HG02840 (cell line): ENCODE data around the gene SPNS2.

Source experiments
- ATAC-seq: cut with Tn5 transposase; IDR thresholded peaks from one replicate; pipeline ENCODE4 v1.9.1; 2021; ENCODE audit warnings: mild to moderate bottlenecking, moderate library complexity, moderate number of reproducible peaks; ENCODE audit not compliant: unreplicated experiment, low FRiP score

The SPNS2 gene

GRCh38 chr17:4547118-4547906 lies 48.6 kb downstream of the SPNS2 start:
- no peak for ATAC-seq

DNA sequence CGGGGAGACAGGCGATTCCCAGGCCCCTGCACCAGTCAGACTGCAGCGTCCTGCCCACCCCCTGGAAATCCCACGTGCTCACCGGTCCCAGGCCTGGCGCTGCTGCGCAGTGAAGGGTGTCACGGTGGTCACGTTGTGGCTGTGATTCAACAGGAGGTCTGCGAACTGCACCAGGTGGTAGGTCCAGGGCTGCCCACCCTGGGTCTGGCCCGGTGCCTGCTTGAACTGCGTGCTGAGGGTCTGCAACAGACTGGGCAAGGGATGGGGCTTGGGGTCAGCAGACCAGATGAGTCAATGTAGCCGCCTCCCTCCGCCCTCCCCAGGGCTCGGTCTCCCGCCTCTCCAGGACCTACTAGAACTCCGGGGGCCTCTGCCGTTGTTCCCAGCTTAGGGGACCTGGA lies 49.4 kb downstream of the SPNS2 start:
- no peak for ATAC-seq

DNA sequence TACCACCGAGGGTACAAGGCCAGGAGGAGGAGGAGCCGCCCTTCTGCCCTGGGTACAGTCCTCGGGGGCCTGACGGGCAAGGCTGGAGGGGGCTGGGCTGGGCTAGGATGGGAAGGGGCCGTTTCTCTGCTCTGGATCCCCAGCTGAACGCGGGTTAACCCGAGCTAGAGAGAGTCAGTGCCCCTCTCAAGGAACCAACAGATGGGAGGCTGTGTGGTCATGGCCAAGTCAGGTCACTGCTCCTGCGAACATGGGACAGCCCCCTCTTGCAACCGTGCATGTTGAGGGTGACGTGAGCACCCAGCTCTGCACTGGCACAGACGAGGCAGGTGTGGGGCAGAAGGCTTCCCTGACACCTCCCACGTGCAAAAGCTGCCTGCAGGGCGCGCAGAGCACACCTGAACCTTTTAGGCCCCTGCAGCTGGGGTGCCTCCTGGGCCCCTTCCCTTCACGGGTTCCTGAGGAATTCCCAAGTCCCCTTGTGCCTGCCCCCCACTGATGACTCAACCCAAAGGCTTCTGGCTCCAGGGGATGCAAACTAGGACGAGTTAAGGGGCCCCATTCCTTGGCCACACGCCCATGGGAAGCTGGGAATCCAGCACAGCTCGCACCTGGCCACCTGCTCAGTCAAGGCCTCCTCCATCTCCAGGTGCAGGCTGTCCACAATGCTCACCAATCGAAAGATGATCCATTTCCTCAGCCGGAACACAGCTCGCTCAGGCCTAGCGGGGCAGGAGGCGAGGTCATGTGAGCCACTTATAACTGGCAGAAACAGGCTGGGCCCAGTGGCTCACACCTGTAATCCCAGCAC lies 50.2 kb downstream of the SPNS2 start:
- no peak for ATAC-seq

DNA sequence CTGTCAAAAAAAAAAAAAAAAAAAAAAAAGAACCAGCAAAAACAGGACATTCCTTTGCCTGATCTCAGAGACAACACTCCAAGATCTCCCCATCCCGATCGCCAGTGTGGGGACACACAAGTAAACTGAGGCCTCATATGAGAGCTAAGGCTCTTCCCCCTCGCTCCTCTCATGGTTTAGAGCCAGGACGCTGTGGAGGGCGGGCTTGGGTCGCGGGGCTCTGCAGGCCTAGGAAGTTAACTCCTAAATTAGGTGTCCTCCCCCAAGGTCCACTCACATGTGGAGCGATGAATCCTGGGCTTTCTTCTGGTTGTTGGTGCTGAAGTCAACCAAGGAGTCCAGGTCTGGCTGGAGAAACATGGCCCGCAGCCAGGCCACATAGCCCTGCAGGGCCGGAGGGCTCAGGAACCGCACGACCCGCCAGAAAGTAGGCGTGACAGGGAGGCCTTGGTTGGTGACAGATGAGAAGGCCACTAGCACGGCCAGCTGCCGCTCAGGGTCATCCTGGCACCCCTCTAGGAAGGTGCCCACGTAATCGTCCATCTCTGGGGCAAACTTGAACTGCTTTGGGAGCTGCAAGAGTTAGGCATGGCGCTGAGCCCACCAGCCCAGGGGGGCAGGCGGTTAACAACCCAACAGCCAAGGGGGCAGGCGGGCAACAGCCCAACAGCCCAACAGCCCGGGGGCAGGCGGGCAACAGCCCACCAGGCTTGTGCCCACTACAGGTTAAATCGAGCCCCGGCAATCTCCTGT lies 51.3 kb downstream of the SPNS2 start:
- no peak for ATAC-seq

GRCh38 chr17:4550534-4551039 lies 51.9 kb downstream of the SPNS2 start:
- ATAC-seq = no peak

- no peak for ATAC-seq
Measured at GRCh38 chr17:4551141-4551540, 52.5 kb downstream of the SPNS2 start.

GRCh38 chr17:4551796-4552525 lies 53.3 kb downstream of the SPNS2 start:
- ATAC-seq = no peak

GRCh38 chr17:4553669-4554068 lies 55.0 kb downstream of the SPNS2 start:
- no peak for ATAC-seq

DNA sequence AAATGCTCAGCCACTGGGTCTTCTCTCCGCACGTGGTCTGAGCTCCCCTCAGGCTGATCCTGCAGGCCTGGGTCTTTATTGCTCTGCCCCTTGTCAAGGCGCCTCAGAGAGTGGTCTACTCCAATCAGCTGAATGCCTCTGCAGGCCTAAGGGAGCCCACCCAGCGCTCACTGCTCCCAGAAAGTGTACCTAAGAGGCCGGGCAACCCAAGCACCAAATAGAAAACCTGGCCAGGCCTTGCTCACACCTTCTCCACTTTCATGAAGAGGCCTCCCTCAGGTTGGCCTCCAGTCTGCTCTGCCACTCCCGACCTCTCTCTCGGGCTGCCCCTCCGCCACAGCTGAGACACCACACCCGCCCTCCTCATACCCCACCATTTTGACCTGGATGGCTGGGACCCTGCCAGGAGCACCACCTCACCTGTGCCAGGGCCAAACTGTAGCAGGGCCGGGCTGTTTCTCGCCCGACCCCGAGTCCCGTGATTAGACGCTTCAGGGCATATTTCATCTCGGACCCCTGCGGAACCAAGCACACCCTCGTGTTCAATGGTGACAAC lies 55.8 kb downstream of the SPNS2 start:
- no peak for ATAC-seq

DNA sequence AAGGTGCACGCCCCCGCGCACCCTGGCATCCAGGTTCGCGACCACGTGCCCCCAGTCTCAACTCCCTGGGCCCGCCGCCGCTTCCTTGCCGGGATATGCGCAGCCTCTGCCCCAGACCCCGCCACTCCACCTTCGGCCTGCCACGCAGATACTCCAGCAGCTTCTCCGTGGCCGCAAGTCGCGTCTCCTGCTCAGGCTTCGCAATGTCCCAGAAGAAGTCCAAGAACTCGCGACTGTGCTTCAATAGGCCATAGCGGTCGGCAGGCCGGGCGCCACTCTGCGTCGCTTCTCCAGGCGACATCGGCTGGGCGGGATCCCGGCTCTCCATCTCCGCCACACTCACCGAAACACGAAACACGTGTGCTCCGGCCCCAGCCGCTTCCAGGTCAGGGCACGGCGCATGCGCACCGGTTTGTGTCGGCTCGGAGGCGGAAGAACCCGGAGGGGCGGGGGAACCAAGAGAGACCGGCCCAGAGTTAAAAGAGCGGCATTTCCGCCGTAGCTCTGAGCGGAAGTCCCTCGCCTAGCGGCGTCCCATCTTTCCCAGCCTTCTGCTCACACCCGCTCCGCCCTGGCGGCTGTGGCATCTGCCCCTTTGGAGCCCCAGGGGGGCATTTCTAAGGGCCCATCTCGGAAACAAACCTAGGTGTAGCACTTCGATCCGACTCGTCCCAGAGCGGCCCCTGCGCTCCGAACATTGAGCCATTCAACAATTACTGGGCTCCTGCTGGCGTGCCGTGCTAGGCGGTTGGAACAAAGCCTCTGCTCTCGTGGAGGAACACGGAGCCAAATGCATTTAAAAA lies 56.5 kb downstream of the SPNS2 start, which contains the start of gene MYBBP1A:
Gene MYBBP1A, minus strand, starts transcription at position 388 of the 803 bp plus-strand sequence. Its CDS starts 60 bp downstream, at position 328.
- peak; percentile 81 for ATAC-seq

DNA sequence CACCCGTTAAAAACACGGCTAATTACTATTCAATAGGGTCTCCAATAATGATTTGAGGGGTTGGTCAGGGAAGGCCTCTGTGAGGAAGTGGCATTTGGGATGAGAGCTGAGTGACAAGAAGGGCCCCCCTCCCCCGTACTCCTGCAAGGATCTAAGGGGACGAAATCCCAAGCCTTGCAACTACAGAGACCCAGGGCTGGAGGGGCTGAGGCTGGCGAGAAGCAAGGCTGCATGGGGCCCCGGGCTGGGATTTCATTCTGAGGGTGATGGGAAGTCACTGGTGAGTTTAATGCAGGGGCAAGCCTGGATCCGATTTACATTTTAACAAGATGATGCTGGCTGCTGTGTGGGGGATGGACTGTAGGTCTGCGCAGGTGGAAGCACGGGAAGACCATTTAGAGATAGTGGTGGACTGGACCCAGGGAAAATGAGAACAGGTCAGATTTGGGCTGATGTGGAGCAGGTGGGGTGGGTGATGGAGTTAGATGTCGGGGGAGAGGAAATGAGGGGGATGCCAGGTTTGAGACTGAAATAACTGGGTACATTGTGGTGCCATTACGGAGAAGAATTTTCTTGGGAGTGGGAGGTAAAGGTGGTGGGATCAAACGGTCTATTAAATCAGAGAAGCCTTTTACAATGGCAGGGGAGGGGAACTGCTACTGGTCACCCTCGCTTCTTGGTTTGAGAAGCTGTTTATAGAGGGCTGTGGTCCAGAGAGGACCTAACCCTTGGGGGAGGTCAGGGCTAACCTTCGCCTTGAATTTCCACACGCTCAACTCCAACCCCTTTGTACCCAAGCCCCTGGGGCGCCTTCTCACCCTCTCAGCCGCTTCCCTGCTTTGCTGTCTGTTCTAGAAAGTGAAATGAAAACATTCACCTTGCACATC lies 57.4 kb downstream of the SPNS2 start:
- no peak for ATAC-seq

- ATAC-seq = no peak
Measured at GRCh38 chr17:4556996-4557395, 58.3 kb downstream of the SPNS2 start.

DNA sequence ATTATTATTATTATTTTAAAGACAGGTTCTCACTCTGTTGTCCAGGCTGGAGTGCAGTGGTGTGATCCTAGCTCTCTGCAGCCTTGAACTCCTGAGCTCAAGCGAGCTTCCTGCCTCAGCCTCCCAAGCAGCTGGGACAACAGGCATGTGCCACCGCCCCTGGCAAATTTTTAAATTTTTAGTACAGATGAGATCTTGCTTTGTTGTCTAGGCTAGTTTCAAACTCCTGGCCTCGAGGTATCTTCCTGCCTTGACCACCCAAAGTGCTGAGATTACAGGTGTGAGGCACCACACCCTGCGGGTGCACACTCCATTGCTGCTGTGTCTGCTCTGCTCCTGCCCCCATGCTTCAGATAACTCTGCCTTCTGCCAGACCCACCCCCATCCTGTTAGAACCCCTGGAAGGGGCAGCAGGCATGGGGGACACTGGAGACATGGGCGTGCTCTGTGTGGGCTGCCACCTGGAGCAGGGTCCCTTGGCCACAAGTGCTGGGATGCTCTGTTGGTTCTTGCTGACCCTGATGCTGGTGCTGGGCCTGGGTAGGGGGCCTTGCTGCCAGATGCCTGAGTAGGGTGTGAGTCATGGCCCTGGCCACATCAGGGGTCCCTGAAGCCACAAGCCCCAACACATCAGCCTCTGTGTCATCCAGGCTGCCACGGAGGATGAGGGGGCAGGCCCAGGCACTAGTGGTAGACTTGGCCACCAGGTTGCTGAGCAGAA lies 59.1 kb downstream of the SPNS2 start:
- ATAC-seq = no peak

DNA sequence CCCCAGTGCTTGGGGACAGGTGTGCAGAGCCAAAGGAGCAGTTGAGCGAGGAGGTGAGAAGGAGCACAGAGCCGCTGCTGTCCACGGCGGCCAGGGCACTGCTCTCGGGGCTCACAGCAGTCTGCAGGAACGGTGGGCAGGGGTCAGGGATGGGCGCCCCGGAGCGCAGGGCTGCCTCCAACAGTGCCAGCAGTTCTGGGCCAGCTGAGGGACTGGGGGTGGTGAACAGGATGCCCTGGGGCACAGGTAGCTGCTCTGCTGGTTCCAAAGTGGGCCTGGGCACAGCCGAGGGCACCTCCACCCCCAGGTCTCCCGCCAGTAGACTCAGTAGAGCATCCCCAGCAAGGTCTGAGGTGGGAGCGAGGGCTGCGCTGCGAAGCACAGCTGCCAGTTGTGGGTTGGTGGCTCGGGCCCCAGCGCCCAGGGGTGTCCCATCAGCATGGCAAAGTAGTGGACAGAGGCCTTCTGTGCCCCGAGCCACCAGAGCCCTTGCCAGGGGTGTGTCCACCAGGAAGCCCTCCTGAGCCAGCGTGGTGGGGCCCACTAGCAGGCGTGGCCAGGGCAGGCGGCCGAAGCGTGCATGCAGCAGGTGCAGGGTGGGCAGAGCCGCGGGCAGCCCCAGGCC lies 59.8 kb downstream of the SPNS2 start:
- no peak for ATAC-seq

DNA sequence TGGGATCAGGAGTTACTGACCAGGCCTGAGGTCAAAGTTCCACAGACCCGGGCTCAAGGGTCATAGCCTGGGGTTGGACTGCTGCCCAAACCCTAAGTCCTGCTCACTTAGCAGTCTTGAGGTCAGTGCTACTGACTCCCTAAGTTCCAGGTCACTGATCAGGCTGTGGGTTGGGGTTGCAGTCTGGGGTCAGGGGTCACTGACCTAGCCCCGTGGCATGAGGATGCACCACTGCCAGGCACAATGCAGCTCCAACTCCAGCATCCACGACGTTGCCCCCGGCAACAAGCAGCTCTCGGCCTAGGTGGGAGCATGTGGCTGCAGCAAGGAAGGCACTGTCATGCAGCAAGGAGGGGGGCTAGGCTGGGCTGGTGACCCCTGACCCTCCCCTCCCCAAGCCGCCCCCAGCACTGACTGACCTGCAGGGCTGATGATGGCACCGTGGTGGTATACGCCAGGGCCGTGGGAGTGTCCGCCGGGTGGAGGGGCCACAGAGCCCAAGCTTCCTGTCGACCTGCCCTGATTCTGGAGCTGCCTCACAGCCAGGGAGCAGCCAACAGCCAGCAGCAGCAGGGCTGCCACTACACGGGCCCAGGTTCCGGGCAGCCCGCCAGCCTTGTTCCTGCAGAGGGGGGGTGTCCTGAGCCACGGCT lies 60.6 kb downstream of the SPNS2 start:
- ATAC-seq = no peak

GRCh38 chr17:4559966-4560365 lies 61.3 kb downstream of the SPNS2 start:
- ATAC-seq = no peak
